ENCODE measurements around the gene MAGEA8.

DNA sequence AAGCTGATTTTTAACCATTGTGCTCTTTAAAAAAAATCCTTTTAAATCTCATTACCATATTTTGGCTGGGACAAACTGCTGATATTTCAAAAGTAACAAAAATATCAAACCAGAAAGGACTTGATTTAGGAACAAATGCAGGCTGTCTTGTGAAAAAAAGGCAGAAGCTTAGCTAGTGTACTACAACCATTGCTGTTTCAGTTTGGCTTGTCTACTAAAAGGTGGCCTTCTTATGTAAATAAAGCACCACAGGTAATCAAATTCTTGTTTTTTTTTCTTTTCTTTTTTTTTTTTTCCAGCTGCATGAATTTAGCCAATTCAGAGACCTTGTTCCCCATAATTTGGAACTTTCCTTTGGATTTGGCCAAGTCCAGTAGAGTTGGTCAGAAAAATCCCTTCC lies 43.8 kb upstream of the MAGEA8 start:
- TF ChIP-seq, protein P1, sequence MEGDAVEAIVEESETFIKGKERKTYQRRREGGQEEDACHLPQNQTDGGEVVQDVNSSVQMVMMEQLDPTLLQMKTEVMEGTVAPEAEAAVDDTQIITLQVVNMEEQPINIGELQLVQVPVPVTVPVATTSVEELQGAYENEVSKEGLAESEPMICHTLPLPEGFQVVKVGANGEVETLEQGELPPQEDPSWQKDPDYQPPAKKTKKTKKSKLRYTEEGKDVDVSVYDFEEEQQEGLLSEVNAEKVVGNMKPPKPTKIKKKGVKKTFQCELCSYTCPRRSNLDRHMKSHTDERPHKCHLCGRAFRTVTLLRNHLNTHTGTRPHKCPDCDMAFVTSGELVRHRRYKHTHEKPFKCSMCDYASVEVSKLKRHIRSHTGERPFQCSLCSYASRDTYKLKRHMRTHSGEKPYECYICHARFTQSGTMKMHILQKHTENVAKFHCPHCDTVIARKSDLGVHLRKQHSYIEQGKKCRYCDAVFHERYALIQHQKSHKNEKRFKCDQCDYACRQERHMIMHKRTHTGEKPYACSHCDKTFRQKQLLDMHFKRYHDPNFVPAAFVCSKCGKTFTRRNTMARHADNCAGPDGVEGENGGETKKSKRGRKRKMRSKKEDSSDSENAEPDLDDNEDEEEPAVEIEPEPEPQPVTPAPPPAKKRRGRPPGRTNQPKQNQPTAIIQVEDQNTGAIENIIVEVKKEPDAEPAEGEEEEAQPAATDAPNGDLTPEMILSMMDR (conservative IDR thresholded peaks at IDR 0.05; ENCODE audit: low read depth in 2 of 2), result no peak
- TF ChIP-seq EZH2 (IDR thresholded peaks at IDR 0.05; ENCODE audit: low read depth, unreplicated experiment) (no peak), NANOG (IDR thresholded peaks at IDR 0.05; ENCODE audit: borderline replicate concordance) (no peak), POLR2AphosphoS5 (IDR thresholded peaks at IDR 0.05; ENCODE audit: low read depth) (no peak), CREB1 (CRISPR knock-in tag; IDR thresholded peaks at IDR 0.05; ENCODE audit: low read depth) (no peak), ZNF331 (CRISPR knock-in tag; IDR thresholded peaks at IDR 0.05; ENCODE audit: low read depth) (no peak), JUNB (IDR thresholded peaks at IDR 0.05; ENCODE audit: unreplicated experiment) (no peak), EZH2phosphoT487 (IDR thresholded peaks at IDR 0.05; ENCODE audit: unreplicated experiment) (no peak)
- TF ChIP-seq, protein P2, sequence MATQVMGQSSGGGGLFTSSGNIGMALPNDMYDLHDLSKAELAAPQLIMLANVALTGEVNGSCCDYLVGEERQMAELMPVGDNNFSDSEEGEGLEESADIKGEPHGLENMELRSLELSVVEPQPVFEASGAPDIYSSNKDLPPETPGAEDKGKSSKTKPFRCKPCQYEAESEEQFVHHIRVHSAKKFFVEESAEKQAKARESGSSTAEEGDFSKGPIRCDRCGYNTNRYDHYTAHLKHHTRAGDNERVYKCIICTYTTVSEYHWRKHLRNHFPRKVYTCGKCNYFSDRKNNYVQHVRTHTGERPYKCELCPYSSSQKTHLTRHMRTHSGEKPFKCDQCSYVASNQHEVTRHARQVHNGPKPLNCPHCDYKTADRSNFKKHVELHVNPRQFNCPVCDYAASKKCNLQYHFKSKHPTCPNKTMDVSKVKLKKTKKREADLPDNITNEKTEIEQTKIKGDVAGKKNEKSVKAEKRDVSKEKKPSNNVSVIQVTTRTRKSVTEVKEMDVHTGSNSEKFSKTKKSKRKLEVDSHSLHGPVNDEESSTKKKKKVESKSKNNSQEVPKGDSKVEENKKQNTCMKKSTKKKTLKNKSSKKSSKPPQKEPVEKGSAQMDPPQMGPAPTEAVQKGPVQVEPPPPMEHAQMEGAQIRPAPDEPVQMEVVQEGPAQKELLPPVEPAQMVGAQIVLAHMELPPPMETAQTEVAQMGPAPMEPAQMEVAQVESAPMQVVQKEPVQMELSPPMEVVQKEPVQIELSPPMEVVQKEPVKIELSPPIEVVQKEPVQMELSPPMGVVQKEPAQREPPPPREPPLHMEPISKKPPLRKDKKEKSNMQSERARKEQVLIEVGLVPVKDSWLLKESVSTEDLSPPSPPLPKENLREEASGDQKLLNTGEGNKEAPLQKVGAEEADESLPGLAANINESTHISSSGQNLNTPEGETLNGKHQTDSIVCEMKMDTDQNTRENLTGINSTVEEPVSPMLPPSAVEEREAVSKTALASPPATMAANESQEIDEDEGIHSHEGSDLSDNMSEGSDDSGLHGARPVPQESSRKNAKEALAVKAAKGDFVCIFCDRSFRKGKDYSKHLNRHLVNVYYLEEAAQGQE (IDR thresholded peaks at IDR 0.05; ENCODE audit: unreplicated experiment), result no peak

Data from GM23338 (cell line).